ENCODE results near the gene NKAIN2.

NKAIN2 gene

DNA sequence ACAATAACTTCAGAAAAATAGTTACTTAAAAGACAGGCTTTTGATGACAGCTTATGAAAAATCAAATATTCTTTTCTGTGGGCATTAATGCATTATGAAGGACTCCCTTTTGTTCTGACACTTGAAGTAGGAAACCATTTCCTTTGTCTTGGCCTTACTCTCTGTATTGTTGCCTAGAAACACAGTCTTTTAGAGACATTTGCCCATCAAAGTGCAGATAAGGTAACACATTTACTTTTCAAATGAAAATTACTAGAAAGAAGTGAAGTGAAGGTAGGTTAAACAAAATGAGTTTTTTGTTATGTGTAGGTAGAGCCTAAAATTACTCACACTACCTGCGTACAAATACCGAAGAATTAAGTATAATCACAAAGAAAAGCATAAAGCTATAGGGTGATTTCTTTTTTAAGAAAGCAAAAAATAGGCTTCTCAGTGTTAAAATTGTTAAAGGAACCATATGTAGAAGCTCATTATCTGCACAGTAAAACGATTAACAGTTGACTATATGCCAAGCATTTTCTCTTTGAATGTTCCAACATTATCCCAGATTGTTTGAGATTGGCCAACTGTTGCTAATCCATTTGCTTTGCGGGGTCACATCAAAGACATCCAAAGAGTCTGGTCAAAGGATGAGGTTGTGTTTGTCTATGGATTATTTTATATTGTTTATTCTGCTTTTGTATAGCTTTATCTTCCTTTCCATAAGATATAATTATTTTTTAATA is 616.6 kb downstream of the NKAIN2 start:
- H3K4me3 ChIP-seq (ENCODE audit: control insufficient read depth, low read depth, low read length), result no peak overlapping the region
- DNase-seq (ENCODE audit: low read depth), result no peak
- no peak for TF ChIP-seq CTCF (conservative IDR thresholded peaks at IDR 0.05; ENCODE audit: control insufficient read depth, insufficient read depth, low read depth, low read length)

DNA sequence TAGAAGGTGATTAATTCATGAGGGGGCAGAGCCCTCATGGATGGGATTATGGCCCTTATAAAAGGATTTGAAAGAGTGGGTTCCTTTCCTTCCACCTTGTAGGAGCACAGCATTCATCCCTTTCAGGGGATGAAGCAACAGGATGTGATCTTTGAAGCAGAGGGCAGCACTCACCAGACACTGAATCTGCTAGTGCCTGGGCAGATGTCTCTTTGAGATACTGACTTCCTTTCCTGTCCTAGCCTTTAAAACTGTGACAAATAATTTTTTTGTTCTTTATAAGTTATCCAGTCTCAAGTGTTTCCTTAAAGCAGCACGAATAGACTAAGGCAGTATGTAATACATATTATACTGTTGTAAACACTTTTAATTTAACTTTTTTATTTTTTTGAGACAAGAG is 620.0 kb downstream of the NKAIN2 start:
- no peak for TF ChIP-seq CTCF (conservative IDR thresholded peaks at IDR 0.05; ENCODE audit: control insufficient read depth, insufficient read depth, low read depth, low read length)
- no peak for DNase-seq (ENCODE audit: low read depth)

GRCh38 chr6:124430740-124431318 is 627.2 kb downstream of the NKAIN2 start:
- peak; percentile 7 for DNase-seq (ENCODE audit: low read depth)
- H3K4me3 ChIP-seq (ENCODE audit: control insufficient read depth, low read depth, low read length), result no peak overlapping the region
- TF ChIP-seq CTCF (conservative IDR thresholded peaks at IDR 0.05; ENCODE audit: control insufficient read depth, insufficient read depth, low read depth, low read length), result no peak

More for the DNA sequence above, 620.0 kb downstream of the NKAIN2 start:
- no peak overlapping the region for H3K4me3 ChIP-seq (ENCODE audit: control insufficient read depth, low read depth, low read length)

- TF ChIP-seq CTCF (conservative IDR thresholded peaks at IDR 0.05; ENCODE audit: control insufficient read depth, insufficient read depth, low read depth, low read length), result no peak
- H3K4me3 ChIP-seq (ENCODE audit: control insufficient read depth, low read depth, low read length), result no peak overlapping the region
- DNase-seq (ENCODE audit: low read depth), result no peak
These were observed 629.0 kb downstream of the NKAIN2 start for GRCh38 chr6:124432620-124433019.

DNA sequence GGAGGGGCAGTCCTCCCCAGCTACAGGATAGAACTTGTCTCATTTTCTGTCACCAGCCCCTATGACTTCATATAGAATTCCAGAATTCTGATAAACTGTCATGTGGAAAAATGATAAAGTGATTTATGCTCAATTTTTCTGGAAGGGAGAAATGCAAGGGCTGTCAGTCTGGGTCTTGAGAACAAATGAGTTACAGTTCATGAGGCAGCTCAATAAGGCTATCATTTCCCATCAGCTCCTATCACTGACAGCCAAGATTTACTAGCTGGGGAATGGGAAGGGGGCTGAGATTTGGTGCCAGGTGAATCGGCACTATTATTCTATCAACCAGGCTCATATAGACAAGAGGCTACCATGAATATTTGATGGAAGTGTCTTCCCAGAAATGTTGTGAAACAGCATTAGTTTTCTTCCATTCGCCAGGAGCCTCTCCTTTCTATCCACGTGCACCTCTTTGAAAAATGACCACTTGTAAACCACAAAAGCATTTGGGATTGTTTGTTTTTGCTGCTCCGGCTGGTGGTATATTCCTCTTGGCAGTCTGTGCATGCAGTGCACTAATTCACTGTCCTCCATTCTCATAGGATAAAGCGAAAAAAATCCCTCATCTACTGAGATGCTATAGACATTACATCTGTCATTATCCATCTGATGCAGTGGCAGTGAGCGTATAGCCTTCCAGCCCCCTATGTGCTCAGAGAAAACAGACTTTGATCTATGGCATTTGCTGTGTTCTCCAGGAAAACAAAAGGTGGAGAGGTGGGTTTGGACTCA is 629.9 kb downstream of the NKAIN2 start:
- TF ChIP-seq CTCF (conservative IDR thresholded peaks at IDR 0.05; ENCODE audit: control insufficient read depth, insufficient read depth, low read depth, low read length), result no peak
- DNase-seq (ENCODE audit: low read depth), result no peak

GRCh38 chr6:124434421-124434820 is 630.8 kb downstream of the NKAIN2 start:
- no peak overlapping the region for H3K4me3 ChIP-seq (ENCODE audit: control insufficient read depth, low read depth, low read length)
- peak; percentile 3 for DNase-seq (ENCODE audit: low read depth)
- TF ChIP-seq CTCF (conservative IDR thresholded peaks at IDR 0.05; ENCODE audit: control insufficient read depth, insufficient read depth, low read depth, low read length), result no peak

More for the DNA sequence above, 629.9 kb downstream of the NKAIN2 start:
- no peak overlapping the region for H3K4me3 ChIP-seq (ENCODE audit: control insufficient read depth, low read depth, low read length)

Data from fibroblast of mammary gland (primary cell).